Muscle layer of duodenum (tissue), 2 donors: ENCODE measurements around the gene S100A3.

Experiments
- H3K27ac ChIP-seq: one replicate; pipeline ENCODE4 v1.7.0; 2013; ENCODE audit warnings: mild to moderate bottlenecking, low read length
- H3K27me3 ChIP-seq: one replicate; pipeline ENCODE4 v1.7.0; 2013; ENCODE audit warnings: low read depth, mild to moderate bottlenecking, control low read depth, low read length
- H3K36me3 ChIP-seq, 2 donors: one replicate each; pipeline ENCODE4 v1.7.0; 2013; ENCODE audit warnings: low read length in 2 of 2, control low read depth in 1 of 2, mild to moderate bottlenecking in 1 of 2; ENCODE audit not compliant: insufficient read depth in 2 of 2, control insufficient read depth in 1 of 2
- H3K4me1 ChIP-seq, 2 donors: one replicate each; pipeline ENCODE4 v1.7.0; 2013; ENCODE audit warnings: low read length in 2 of 2, mild to moderate bottlenecking in 2 of 2, control low read depth in 1 of 2, moderate library complexity in 1 of 2; ENCODE audit not compliant: insufficient read depth in 2 of 2, control insufficient read depth in 1 of 2
- H3K4me3 ChIP-seq, 2 donors: one replicate each; pipeline ENCODE4 v1.7.0; 2013; ENCODE audit warnings: low read length in 2 of 2, low read depth in 1 of 2, mild to moderate bottlenecking in 1 of 2
- H3K9me3 ChIP-seq, 2 donors: one replicate each; pipeline ENCODE4 v1.7.0; 2013; ENCODE audit warnings: low read length in 2 of 2, control low read depth in 1 of 2, mild to moderate bottlenecking in 1 of 2; ENCODE audit not compliant: control insufficient read depth in 1 of 2
- donor health status: healthy.

The S100A3 gene

DNA sequence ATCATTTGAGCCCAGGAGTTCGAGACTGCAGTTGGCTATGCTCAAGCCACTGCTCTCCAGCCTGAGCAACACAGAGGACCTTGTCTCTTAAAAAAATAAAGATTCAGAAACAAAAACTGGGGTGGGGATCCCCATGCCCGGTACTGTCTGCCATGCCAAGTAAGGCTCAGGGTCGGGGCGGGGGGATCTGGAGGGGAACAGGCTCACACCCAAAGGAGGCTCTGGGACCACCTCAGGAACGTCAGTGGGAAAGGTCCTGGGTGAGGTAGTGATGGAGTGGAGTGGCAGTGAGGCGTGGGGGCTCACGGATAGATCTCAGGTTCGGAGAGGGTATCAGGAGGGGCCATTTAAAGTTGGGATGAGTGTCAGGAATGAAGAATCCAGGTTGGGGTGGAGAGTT lies 2.7 kb downstream of the S100A3 start:
- no peaks in the 10 kb centered on the region for H3K27me3 ChIP-seq
- no peaks in the 10 kb centered on the region for H3K9me3 ChIP-seq
- H3K36me3 ChIP-seq, result no peaks in the 10 kb centered on the region
- H3K4me3 ChIP-seq, result peak overlapping the region in 1 of 2 donors; percentile 62
- peaks cover 38 to 82% of the 10 kb centered on the region in 2 donors for H3K4me1 ChIP-seq
- H3K27ac ChIP-seq, result peak overlapping the region; percentile 58

DNA sequence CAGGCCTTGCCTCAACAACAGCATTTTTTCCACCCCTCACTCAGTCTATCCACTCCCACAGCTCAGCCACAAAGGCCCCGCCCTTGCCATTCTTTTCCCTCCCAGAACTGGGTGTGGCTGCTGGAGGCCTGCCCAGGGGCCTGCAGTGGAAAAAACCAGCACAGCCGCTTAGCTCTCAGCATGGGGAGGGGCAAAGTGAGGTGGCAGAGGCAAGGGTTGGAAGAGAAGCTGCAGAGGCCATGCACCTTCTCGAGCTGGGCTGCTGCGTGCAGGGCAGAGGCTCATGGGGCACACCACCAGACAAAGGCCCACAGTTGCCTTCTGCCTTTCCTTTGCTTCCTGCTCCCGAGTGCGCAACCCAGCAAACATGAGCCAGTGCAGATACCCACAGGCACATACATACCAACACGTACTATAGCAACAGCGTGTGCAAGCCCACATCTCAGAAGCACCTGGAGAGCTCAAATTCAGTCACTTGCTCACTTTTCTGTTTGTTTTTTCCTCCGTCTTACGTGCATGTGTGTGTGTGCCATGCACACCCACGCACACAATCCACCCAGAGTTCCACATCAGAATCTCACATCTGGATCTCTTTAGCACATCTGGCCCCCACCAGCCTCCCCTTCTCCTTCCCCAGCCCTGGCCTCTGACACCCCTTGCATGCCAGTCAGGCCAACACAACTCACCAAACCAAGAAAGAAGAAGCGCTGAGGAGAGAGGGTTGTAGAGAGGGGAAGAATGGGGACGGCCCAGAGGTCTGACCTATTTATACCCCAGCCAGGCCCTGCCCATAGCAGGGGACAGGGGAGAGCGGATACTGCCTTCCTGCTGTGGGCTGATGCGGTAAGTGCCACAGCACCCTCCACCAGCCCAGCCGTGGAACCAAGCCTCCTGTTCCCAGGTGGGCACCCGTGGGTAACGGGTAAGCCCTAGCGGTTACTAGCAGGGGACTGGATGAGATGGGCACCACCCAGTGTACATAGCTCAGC lies 3.7 kb downstream of the S100A3 start, which contains the start of gene S100A4:
TSS of gene S100A4 (minus strand) at position 740 of the 989 bp plus-strand sequence. CDS start 1,012 bp downstream, outside the sequence.
- no peaks in the 10 kb centered on the region for H3K9me3 ChIP-seq
- no peaks in the 10 kb centered on the region for H3K27me3 ChIP-seq
- H3K4me3 ChIP-seq, result peak within 1 kb of the TSS; percentile 62 to 82
- H3K4me1 ChIP-seq, result peaks cover 38 to 79% of the 10 kb centered on the region in 2 donors
- no peaks in the 10 kb centered on the region for H3K36me3 ChIP-seq
- peak within 1 kb of the TSS; percentile 58 for H3K27ac ChIP-seq

DNA sequence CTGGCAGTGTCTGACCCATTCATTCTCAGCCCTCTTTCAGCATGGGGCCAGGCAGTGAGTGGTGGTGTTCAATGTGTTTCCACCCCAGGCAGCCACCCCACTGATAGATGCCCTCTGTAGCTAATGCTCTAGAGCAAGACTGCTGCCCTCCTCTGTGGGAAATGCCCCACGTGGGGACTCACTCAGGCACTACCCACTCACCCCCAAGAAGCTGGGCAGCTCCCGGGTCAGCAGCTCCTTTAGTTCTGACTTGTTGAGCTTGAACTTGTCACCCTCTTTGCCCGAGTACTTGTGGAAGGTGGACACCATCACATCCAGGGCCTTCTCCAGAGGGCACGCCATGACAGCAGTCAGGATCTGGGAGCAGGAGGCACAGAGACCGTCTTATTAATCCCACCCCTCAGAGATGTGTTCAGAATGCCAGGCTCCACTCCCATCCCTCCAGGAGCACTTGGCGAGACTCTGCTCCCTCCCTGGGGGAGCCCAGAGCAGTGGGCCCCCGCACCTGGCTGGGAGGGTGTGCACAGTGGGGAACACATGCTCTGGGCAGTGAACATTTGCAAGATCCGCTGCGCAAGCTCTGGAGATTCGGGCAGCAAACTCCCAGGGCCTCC lies 4.5 kb downstream of the S100A3 start:
- Histone ChIP-seq H3K36me3 (no peaks in the 10 kb centered on the region), H3K4me3 (peak overlapping the region; percentile 62 to 82), H3K27me3 (no peaks in the 10 kb centered on the region), H3K27ac (peak overlapping the region; percentile 58), H3K9me3 (no peaks in the 10 kb centered on the region), H3K4me1 (peaks cover 38 to 72% of the 10 kb centered on the region in 2 donors)

DNA sequence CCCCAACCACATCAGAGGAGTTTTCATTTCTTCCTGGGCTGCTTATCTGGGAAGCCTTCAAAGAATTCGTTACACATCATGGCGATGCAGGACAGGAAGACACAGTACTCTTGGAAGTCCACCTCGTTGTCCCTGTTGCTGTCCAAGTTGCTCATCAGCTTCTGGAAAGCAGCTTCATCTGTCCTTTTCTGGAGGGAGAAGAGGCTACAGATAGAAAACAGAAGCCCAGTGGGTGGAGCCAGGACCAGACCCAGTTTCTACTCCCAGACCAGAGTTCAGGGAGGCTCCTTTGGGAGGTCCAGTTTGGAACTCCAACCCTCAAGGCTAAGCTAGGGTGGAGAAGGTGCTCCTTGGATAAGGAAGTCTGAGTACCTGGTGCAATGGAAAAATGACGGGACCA lies 5.3 kb downstream of the S100A3 start:
- Histone ChIP-seq H3K4me3 (peak overlapping the region; percentile 62 to 82), H3K27ac (peak overlapping the region; percentile 10), H3K4me1 (peaks cover 38 to 64% of the 10 kb centered on the region in 2 donors), H3K9me3 (no peaks in the 10 kb centered on the region), H3K36me3 (no peaks in the 10 kb centered on the region), H3K27me3 (no peaks in the 10 kb centered on the region)

DNA sequence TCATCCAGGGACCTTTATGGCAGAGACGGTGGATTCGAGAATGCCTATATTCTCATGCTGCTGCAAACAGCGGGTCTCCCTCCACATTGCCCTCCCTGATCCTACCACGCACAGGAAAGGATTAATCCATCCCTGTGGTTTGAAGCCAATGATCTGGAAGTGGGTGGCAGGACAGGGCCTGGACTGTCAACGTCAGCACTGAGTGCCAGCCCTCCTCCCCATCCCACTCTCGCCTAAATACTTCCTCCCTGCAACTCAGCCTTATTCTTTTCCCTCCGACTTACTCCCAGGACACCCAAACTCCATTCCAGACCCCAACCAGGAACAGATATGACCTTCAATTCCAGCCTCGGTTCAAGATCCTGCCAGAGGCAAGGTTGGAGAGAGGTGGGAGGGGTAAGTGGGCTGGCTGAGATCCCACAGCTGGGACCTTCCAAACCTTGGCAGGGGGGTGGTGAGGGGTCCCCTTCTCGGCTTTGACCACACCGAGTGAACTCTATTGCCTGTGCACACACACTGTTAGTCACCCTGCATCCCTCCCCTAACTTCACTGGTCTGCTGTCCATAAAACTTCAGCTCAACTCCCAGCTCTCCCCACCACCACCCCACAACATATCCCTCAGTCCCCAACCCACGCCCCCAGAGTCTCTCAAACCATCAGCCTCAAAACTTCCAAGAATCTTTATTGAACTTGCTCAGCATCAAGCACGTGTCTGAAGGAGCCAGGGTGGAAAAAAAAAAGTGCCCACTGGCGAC lies 5.9 kb downstream of the S100A3 start:
- H3K9me3 ChIP-seq, result no peaks in the 10 kb centered on the region
- peak overlapping the region; percentile 10 for H3K27ac ChIP-seq
- H3K27me3 ChIP-seq, result no peaks in the 10 kb centered on the region
- peaks cover 35 to 58% of the 10 kb centered on the region in 2 donors for H3K4me1 ChIP-seq
- no peaks in the 10 kb centered on the region for H3K36me3 ChIP-seq
- H3K4me3 ChIP-seq, result peak overlapping the region in 1 of 2 donors; percentile 62

DNA sequence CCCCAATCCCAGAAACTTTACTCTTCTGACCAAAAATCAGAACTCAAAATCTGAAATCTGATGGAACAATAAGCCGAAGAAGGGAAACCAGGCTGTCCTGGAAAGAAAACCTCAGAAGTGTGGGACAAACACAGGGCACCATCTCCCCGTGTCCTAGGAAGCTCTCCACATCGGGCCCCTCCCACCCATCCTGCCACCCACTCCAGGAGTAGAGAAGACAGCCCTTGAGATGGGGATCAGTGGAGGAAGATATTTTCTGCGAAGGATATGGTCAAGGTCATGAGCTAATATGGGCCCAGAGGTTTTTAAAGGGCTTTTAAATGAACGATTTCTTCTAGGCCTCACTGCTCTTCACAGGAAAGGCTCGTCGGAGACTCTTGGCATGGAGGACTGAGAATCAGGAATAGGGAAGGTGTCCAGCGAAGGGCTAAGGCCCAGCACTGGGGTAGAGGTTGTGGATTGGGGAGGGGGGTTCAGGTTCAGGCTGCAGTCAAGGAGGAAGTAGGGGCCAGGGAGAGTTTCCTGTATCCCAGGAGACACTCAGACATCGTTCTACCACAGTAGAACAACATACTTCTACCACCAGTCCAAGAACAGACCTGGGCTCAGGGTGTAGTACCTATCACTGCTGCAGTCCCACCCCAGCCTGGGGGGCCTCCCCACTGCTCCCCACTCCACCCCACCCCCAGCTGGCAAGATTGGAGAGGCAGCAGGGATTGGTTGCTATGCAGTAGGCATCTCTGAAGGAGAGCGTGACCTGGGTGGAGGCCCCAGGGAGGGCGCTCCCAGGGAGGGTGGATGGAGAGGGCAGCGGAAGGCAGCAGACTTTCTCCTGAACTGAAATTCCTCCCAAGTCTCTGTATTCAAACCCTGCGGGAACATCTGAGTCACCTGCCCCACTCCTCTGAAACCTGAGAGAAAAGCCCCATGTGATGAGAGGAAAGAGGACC lies 7.1 kb downstream of the S100A3 start:
- Histone ChIP-seq H3K9me3 (no peaks in the 10 kb centered on the region), H3K27me3 (no peaks in the 10 kb centered on the region), H3K4me3 (no peak overlapping the region), H3K27ac (no peak overlapping the region), H3K36me3 (no peaks in the 10 kb centered on the region), H3K4me1 (peaks cover 35 to 48% of the 10 kb centered on the region in 2 donors)

DNA sequence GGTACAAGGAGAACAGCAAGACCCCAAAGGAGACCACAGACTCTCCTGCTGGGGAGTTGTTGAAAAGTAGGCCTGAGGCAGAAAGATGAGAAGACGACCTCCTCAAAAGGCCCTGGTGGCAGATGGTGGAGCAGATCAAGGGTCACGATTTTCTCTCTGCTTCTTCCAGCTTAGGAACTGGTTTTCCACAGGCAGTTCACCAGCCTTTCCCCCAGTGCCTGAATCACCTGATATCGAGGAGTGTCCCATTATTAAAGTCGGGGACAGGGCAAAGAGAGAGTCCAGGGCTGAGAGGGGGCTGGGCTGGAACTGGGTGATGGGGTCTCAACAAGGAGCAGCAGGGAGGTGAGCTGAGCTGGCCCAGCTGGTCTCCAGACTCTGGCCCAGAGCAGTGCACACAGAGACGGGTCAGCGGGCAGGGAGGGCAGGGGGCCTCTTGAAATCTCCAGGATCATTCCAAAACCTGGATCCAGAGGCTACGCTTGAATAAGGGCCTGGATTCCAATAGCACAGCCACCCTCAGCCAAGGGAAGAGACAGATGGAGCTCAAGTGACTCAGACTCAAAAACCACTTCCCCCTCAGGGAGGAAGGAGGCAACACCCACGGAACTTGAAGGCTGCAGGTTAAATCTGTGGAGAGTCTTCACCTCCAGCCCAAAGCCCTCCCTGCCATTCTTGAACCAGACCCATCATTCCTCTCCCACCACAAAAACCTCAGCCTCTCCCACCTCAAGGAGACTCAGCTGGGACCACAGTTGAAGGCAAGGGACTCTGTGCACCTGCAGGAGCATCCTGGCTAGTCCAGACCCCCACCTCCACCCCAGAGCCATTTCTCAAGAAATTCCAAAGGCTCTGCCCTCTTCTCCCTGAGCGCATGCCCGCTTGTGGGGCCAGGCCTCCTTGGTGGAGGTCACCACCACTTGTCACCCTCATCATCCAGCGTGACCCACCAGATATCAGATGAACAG lies 8.4 kb downstream of the S100A3 start, which contains the start of gene S100A5:
TSS of gene S100A5 (minus strand) at position 541 of the 968 bp plus-strand sequence. CDS start 743 bp downstream, outside the sequence.
- H3K27me3 ChIP-seq, result no peaks in the 10 kb centered on the region
- H3K4me1 ChIP-seq, result peaks cover 30 to 42% of the 10 kb centered on the region in 2 donors
- no peak within 1 kb of the TSS for H3K27ac ChIP-seq
- no peak within 1 kb of the TSS for H3K4me3 ChIP-seq
- H3K9me3 ChIP-seq, result no peaks in the 10 kb centered on the region
- H3K36me3 ChIP-seq, result no peaks in the 10 kb centered on the region

DNA sequence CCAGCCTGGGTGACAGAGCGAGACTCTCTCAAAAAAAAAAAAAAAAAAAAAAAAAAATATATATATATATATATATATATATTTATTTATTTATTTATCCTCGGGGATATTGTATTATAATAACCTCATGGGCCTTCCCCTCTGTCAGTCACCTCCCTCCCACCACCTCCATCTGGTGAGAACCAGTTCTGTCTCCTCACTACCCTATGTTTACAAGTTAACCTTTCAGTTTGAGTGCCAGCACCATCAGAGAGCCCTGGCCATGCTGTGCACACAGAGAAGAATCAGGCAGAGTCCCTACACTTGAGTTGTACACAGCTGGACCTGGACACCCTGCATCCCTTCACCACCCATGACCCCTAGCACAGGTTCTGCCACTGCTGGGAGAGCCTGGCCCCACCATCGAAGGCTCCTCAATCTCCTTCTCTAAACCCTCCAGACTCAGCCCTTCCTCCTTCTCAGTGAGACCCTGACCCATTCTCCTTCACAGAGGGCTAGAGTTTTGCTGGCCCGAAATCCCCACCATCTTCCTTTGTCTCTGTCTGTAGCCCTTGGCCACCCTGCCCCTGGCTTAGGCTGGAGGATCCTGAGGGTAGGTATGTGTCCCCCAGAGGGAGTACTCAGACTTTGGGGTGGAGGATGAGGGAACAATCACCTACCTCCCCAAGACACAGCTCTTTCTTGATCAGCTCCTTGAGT lies 9.5 kb downstream of the S100A3 start:
- H3K4me3 ChIP-seq, result no peak overlapping the region
- H3K4me1 ChIP-seq, result peaks cover 26 to 38% of the 10 kb centered on the region in 2 donors
- H3K27ac ChIP-seq, result no peak overlapping the region
- no peaks in the 10 kb centered on the region for H3K9me3 ChIP-seq
- H3K27me3 ChIP-seq, result no peaks in the 10 kb centered on the region
- H3K36me3 ChIP-seq, result peaks cover 0 to 3% of the 10 kb centered on the region in 2 donors

DNA sequence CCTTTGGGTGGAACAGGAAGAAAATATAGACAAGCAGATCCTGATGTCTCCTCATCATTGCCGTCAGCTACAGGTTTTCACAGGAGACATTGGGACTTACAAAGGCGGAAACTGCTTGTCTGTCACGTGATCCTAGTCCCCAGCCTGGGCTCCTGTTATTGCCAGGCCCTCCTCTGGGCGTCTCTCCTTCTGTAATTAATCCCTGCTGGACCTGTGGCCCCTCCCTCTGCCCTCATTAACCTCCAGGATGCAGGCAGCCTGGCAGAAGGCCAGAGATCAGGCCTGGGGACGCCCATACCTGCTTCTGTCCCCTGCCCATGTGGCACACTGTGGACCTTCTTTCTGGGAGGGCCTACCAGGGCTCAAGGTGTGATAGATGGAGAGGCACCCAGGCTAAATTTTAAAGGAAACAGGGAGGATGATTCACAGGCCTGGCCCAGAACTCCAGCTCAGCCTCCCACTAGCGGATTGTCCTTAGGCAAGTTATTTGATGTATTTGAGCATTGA lies 10.7 kb downstream of the S100A3 start:
- no peak overlapping the region for H3K4me3 ChIP-seq
- H3K9me3 ChIP-seq, result no peaks in the 10 kb centered on the region
- peaks cover 0 to 4% of the 10 kb centered on the region in 2 donors for H3K36me3 ChIP-seq
- peaks cover 23 to 36% of the 10 kb centered on the region in 2 donors for H3K4me1 ChIP-seq
- no peaks in the 10 kb centered on the region for H3K27me3 ChIP-seq
- no peak overlapping the region for H3K27ac ChIP-seq
